NCI-H128 (cell line): ENCODE measurements around the gene KIF26B.
A peak's percentile ranks its signal among the peaks of the same experiment; 100 is the strongest.

ENCODE experiments used
- DNase-seq: peaks from one replicate; lab custom pipeline; 2025; ENCODE audit not compliant: unreplicated experiment; lab: John Stamatoyannopoulos, UW

Gene KIF26B

GRCh38 chr1:245131026-245131393 is 23.8 kb upstream of the KIF26B start:
- DNase-seq: no peak

GRCh38 chr1:245132771-245133170 is 22.0 kb upstream of the KIF26B start:
- DNase-seq: no peak

GRCh38 chr1:245133995-245134715 is 20.6 kb upstream of the KIF26B start:
- DNase-seq: no peak

- no peak for DNase-seq
Observed at GRCh38 chr1:245142171-245142798, 12.5 kb upstream of the KIF26B start.

DNA sequence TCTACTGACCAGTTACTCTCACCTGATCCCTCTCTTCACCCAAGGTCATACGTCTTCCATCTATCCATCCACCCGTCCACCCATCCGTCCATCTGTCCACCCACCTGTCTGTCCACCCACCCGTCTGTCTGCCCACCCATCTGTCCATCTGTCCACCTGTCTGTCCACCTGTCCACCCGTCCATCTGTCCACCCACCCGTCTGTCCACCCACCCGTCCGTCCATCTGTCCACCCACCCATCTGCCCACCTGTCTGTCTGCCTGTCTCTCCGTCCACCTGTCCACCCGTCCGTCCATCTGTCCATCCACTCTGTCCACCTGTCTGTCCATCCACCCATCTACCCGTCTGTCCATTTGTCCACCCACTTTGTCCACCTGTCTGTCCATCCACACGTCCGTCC is 11.8 kb upstream of the KIF26B start:
- no peak for DNase-seq

GRCh38 chr1:245143849-245144248 is 10.9 kb upstream of the KIF26B start:
- DNase-seq: no peak

DNA sequence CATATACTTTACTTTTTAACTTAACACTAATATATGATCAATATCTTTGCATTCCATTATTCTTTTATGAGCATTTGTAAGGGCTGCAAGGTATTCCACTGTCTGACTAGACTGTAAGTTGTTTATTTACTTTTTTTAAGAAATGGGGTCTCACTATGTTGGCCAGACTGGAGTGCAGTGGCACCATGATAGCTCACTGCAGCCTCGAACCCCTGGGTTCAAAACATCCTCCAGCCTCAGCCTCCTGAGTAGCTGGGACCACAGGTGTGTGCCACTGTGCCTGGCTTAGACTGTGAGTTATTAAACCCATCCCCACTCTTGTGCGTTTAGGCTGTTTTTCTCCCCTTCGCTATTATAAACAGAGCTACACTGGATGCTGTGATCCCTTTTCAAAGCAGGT is 6.7 kb upstream of the KIF26B start:
- DNase-seq: no peak

GRCh38 chr1:245148861-245149260 is 5.9 kb upstream of the KIF26B start:
- DNase-seq: no peak

DNA sequence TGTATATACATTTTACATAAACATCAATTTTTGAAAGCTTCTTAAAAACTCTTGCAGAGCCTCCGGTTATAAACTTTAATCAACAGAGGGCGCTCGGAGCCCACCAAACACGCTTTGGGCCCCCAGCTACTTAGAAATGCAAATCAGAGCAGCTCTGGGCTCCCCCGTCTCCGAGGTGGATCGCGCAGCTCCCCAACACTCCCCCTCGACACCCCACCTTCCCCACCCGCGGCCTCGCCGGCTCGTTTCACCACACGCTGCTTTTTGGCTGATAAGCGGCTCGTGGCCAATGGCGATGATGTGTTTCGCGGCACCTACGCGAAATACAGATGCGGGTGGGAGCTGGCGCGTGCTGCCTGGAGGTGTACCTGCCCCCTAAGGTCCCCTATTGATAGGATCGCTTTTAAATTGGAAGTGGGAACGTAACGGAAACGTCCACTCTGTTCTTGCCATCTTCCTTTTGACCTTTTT is 1.7 kb upstream of the KIF26B start:
- DNase-seq: peak; percentile 82

GRCh38 chr1:245153552-245154428 is 995 bp upstream of the KIF26B start:
- no peak for DNase-seq

DNA sequence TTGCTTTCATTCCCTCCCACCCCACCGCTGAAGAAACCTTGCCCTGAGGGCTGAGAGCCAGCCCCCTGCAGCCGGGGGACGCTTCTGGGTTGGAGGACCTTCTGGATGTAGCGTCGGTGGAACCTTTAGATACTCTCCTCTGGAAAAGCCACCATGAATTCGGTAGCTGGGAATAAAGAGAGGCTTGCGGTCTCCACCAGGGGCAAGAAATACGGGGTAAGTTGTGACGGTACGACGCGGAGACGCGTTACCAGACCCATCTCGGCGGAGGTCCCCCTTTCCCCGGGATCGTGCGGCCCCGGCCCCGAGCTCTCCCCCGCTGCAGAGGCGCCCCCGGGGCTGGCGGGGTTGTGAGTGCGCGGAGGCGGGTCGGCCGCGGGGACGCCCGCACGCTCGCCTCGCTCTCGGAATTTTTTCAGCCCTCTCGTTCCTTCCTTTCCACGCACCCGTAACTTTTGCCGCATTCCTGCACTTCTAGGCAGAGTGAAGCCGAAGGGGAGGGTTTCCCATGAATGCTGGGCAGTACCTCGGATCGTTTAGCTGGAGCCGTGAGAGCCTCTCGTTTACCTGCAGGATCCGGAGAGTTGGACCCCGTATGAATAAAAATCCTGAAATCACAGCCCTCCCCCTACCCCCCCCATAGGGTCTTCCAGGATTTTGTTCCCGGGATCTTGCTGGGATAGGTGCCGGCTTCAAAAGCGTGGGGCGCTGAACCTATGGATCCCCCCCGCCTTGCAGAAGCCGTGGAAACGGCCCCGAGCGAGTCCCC is 671 bp downstream of the KIF26B start:
- DNase-seq: no peak

DNA sequence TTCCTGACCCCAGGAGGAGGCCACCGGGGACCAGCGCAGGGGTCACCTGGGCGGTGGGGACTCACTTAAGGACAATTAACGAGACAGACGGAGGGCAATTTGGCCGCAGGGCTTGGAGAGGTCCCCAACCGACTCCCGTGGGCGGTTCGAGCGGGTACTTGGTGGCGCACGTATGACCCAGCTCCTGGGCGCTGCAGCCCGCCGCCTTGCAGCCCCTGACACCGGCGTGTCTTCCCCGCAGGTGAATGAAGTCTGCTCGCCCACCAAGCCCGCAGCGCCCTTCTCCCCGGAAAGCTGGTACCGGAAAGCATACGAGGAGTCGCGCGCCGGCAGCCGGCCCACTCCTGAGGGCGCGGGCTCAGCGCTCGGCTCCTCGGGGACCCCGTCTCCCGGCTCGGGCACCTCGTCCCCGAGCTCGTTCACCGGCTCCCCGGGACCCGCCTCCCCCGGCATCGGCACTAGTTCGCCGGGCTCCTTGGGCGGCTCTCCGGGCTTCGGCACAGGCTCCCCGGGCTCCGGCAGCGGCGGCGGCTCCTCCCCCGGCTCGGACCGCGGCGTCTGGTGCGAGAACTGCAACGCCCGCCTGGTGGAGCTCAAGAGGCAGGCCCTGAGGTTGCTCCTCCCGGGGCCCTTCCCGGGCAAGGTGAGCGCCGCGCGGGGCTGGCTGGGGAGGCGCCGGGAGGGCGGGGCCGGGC is 1.4 kb downstream of the KIF26B start:
- peak; percentile 91 for DNase-seq

DNA sequence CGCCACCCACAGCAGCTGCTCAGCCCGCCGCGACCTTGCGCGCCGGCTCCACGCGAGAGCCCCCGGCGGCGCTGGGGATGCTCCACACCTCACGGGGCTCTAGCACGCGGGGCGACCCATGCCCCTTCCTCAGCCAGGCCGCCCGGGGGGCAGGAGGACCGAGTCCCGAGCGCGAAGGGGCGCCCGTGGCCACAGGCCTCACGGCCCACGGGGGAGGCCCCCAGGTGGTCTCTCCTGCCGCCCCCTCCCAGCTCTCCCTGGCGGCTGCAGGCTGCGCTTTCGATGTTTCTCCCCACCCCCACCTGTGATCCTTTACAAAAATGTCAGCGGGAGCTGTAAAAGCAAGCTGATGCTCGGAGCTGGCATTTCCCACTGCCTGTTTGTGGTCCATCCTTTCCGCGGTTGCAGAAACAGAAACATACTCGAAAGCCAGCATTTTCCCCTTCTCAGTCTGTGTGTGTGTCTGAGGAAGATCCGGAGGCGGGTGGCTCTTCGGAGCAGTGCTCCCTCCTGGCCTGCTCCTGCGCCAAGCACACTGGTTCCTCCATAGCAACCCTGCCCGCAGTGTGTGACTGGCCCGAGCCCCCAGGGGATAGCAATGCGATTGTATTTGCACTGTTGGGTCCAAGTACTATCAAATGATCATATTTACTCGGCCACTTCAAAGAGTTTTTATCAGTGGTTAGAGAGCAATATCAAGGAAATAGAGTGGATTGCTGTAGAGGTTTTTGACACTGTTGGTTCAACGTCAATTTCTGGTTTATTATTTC is 2.1 kb downstream of the KIF26B start:
- peak; percentile 44 for DNase-seq

- DNase-seq: no peak
Observed at GRCh38 chr1:245158913-245159312, 4.1 kb downstream of the KIF26B start.

DNA sequence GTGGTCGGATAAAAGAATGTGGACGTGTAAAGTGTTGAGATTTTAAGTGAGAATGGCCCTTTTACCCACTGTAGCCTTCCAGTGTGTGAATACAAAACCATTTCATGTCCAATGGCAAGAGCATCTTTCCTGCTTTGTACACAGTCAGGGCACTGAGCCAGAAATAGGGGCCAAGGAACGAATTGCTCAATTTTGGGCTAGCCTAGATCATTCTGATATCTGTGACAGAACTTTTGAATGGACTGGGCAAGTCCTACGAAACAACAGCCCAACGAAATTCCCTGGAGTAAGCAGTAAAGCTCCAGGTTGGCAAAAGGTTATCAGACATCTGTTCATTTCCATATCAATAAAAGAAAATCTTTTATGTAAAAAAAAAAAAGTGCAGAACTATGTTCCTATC is 5.5 kb downstream of the KIF26B start:
- no peak for DNase-seq

DNA sequence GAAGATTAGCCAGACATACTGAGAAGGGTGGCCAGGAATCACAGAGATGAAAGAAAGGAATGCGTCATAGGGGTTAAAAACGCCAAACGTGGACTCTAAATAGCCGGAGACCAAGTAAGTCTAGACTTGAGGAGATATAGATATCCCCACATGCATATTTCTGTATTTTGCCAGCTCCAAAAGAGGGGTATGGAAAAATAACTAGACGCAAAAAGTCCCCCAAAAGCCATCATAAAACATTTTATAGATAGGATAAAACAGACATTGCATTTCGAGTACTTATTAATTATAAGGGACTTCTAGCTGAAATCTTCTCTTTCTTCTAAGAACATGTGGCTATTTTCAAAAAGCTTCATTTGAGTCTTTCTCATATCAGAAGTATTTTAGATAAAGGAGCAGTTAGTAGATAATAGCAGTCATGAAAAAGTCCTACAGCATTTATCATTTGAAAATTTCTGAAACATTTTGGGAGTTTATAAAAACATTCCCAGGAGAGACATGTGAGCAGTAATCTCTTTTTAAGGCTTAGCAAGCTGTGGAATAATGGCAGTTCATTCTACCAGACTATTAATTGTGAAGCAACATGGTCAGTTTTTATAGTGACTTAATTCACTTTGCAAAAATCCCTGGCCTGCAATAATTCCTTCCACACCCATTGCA is 6.1 kb downstream of the KIF26B start:
- no peak for DNase-seq

DNA sequence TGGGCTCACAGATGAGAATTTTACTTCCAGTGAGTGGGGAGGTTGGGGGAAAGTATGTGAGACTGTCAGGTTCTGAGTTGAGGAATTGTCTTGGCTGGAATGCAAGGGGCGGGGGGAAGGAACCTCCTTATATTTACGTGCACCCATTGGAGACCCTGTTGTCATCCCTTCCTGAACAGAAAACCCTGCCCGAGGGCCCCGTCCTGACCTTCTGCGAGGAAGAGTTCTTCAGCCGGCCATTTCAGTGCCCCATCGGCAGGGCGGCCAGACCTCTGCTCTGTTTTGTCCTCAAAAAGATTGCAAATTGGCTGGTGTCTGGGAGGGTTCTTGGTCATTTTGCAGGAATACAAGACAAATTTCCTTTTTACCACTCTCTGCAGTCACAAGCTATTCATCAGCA is 7.1 kb downstream of the KIF26B start:
- no peak for DNase-seq

- no peak for DNase-seq
Observed at GRCh38 chr1:245166471-245166885, 11.7 kb downstream of the KIF26B start.

DNA sequence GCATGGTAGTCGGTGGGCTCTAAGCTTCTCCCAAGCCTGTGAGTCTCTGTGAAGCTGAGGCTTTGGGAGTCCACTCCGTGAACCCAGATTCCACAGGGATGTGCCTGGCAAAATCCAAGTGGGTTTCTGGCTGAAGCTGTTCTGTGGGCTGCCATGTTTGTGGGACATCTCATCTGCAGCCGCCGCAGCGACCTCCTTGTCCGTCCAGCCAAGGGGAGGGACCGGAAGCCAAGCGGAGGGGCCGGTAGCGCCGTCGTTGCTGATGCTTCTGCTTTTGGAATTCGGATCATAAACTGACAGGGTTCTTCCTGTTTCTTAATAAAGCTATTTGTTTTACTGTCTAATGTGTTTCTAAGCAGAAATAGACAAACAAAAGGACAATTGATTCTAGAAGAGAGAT is 13.3 kb downstream of the KIF26B start:
- DNase-seq: no peak
